Breast epithelium (tissue), 3 donors: ENCODE measurements around the gene SELENOM.

Source experiments
- CTCF ChIP-seq, 3 donors: fragments of 450-650 bp; IDR thresholded peaks; one replicate each; pipeline ENCODE4 v1.5.1; 2016 to 2017; ENCODE audit warnings: antibody characterized with exemption in 3 of 3, mild to moderate bottlenecking in 3 of 3, moderate library complexity in 3 of 3
- POLR2AphosphoS5 ChIP-seq, 3 donors: sonication (generic); formaldehyde crosslinking; IDR thresholded peaks; one replicate each; pipeline ENCODE4 v1.6.1; 2017; ENCODE audit warnings: antibody characterized with exemption in 3 of 3

GRCh38 chr22:31155422-31155821 is 48.1 kb upstream of the SELENOM start:
- TF ChIP-seq CTCF (IDR thresholded peaks at IDR 0.05) (no peak), POLR2AphosphoS5 (IDR thresholded peaks at IDR 0.05) (no peak)
